B cell (primary cell): ENCODE data around the gene FAM168B. TPM values are rescaled to one million over a fixed set of nuclear protein-coding genes. Genes with fewer than 3 reads are reported as not detected.
"Not testable (repeated sequence)": the region's sequence is repeated elsewhere in the genome, so short reads cannot be mapped to it uniquely, and the experiment has no call there.

ENCODE experiments used
- ATAC-seq: fragments of 200-7000 bp; cut with Tn5 transposase; one replicate; pipeline ENCODE4 v1.10.0; 2021; ENCODE audit warnings: low read depth, mild to moderate bottlenecking, moderate number of reproducible peaks, moderate library complexity
- CTCF ChIA-PET: fragments of 350-600 bp; sonication (Branson Sonifier 250); formaldehyde crosslinking; loops from one replicate; lab custom pipeline; 2021; ENCODE audit warnings: antibody characterized with exemption, inconsistent platforms; lab: Charles Lee
- POLR2A ChIA-PET: fragments of 350-600 bp; sonication (Branson Sonifier 250); formaldehyde crosslinking; loops from one replicate; lab custom pipeline; 2021; ENCODE audit warnings: antibody characterized with exemption; lab: Charles Lee
- DNase-seq: peaks from one replicate; pipeline ENCODE4 v3.0.0; 2013
- H2AFZ ChIP-seq: 2 replicates; pipeline ENCODE4 v1.6.1; 2012; ENCODE audit warnings: mild to moderate bottlenecking, low read depth, low read length; ENCODE audit not compliant: insufficient read depth, poor library complexity, severe bottlenecking
- H3K27ac ChIP-seq, 2 donors: 1 replicate in 1 of 2; 2 replicates in 1 of 2; pipeline ENCODE4 v1.5.1; 2012 to 2013; ENCODE audit warnings: low read length in 2 of 2, mild to moderate bottlenecking in 2 of 2, moderate library complexity in 1 of 2
- H3K27me3 ChIP-seq, 4 experiments: fragments of 200-600 bp in 1 of 4; sonication (generic) in 1 of 4; replicated peaks in 1 of 4; 1 replicate in 2 of 4; 2 replicates in 2 of 4; pipeline versions ENCODE4 v1.6.1 to v1.7.0; 2013 to 2016; ENCODE audit warnings: low read length in 3 of 4, mild to moderate bottlenecking in 2 of 4, mixed read lengths in 1 of 4, moderate library complexity in 1 of 4; ENCODE audit not compliant: insufficient read depth in 4 of 4, control insufficient read depth in 3 of 4; ENCODE audit errors: control extremely low read depth in 1 of 4
- H3K36me3 ChIP-seq, 2 experiments: replicated peaks in 1 of 2; 1 replicate in 1 of 2; 2 replicates in 1 of 2; pipeline versions ENCODE4 v1.6.1 to v1.7.1; 2013; ENCODE audit warnings: low read length in 1 of 2; ENCODE audit not compliant: insufficient read depth in 2 of 2, control insufficient read depth in 1 of 2; ENCODE audit errors: control extremely low read depth in 1 of 2, extremely low read depth in 1 of 2
- H3K4me1 ChIP-seq, 2 donors: fragments of 200-600 bp in 1 of 2; sonication (generic) in 1 of 2; 1 replicate in 1 of 2; 2 replicates in 1 of 2; pipeline versions ENCODE4 v1.5.1 to v1.6.1; 2013 to 2017; ENCODE audit warnings: low read length in 2 of 2; ENCODE audit not compliant: control insufficient read depth in 2 of 2, insufficient read depth in 2 of 2
- H3K4me2 ChIP-seq: replicated peaks from 2 replicates; pipeline ENCODE3; 2012; ENCODE audit warnings: mild to moderate bottlenecking, low read depth, low read length; ENCODE audit not compliant: poor library complexity, severe bottlenecking
- H3K4me3 ChIP-seq, 5 experiments: fragments of 200-600 bp in 1 of 5; sonication (generic) in 1 of 5; 1 replicate in 3 of 5; 2 replicates in 2 of 5; pipeline versions ENCODE4 v1.5.1 to v1.7.0; 2011 to 2016; ENCODE audit warnings: low read length in 4 of 5, mild to moderate bottlenecking in 4 of 5, low read depth in 2 of 5, control low read depth in 1 of 5, moderate library complexity in 1 of 5; ENCODE audit not compliant: insufficient read depth in 1 of 5; ENCODE audit errors: control extremely low read depth in 1 of 5, extremely low read depth in 1 of 5
- H3K79me2 ChIP-seq: fragments of 200-600 bp; sonication (generic); one replicate; pipeline ENCODE4 v1.6.0; 2016; ENCODE audit warnings: low read length; ENCODE audit not compliant: control insufficient read depth, insufficient read depth
- H3K9ac ChIP-seq: fragments of 200-600 bp; sonication (generic); 2 replicates; pipeline ENCODE4 v1.6.1; 2017; ENCODE audit warnings: mild to moderate bottlenecking, low read length, moderate library complexity
- H3K9me3 ChIP-seq, 3 donors: one replicate each; pipeline versions ENCODE4 v1.6.1 to v1.7.1; 2013; ENCODE audit warnings: low read length in 2 of 3; ENCODE audit not compliant: control insufficient read depth in 2 of 3, insufficient read depth in 1 of 3; ENCODE audit errors: control extremely low read depth in 1 of 3
- H4K20me1 ChIP-seq: 2 replicates; pipeline ENCODE4 v1.6.0; 2012; ENCODE audit warnings: mild to moderate bottlenecking, low read length; ENCODE audit not compliant: insufficient read depth, control insufficient read depth, poor library complexity, severe bottlenecking
- H3K27ac Mint-ChIP-seq: one replicate; pipeline ENCODE4 v1.8.0; 2021; ENCODE audit warnings: mixed read lengths
- H3K27me3 Mint-ChIP-seq: one replicate; pipeline ENCODE4 v1.8.0; 2021; ENCODE audit warnings: mixed read lengths
- H3K4me1 Mint-ChIP-seq: one replicate; pipeline ENCODE4 v1.8.0; 2021; ENCODE audit warnings: mixed read lengths
- H3K4me3 Mint-ChIP-seq: one replicate; pipeline ENCODE4 v1.8.0; 2021; ENCODE audit warnings: mixed read lengths
- H3K9me3 Mint-ChIP-seq: one replicate; pipeline ENCODE4 v1.8.0; 2022; ENCODE audit warnings: mixed read lengths; ENCODE audit not compliant: insufficient read depth
- CTCF ChIP-seq: fragments of 200-600 bp; IDR thresholded peaks from one replicate; pipeline ENCODE4 v1.8.0; 2022; ENCODE audit warnings: antibody characterized with exemption, mild to moderate bottlenecking
- EZH2 ChIP-seq: IDR thresholded peaks from 2 replicates; pipeline ENCODE4 v1.6.1; 2012; ENCODE audit warnings: borderline replicate concordance, low read depth, mild to moderate bottlenecking, moderate library complexity, low read length; ENCODE audit not compliant: insufficient read depth, poor library complexity, severe bottlenecking
- WGBS: methylation state at CpG from one replicate; pipeline ENCODE4 v1.1.5; 2013; ENCODE audit warnings: missing lambda C conversion rate; ENCODE audit not compliant: insufficient coverage; 5-methylcytosine and 5-hydroxymethylcytosine counted together
- intact Hi-C: fragments of 100-400 bp; cut with micrococcal nuclease; formaldehyde crosslinking; loops from one replicate; pipeline ENCODE4 v1.10.0; 2022
- polyA plus RNA-seq: library from polyadenylated mRNA; depleted of rRNA; stranded (reverse); fragments of >200 nt; gene quantifications from 2 replicates; pipeline ENCODE4 v1.2.3, GENCODE V29; 2012
- total RNA-seq, 2 donors: library from RNA; stranded (reverse); fragments of 120-200 nt in 1 of 2; gene quantifications; 1 replicate in 1 of 2; 2 replicates in 1 of 2; pipeline versions ENCODE4 v1.2.3 to v1.2.4, GENCODE V29; 2013 to 2022

Gene FAM168B
- total and polyA plus RNA-seq, 2 donors (not counting 1 experiment from before 2014, with no cell fraction given) = 38.6 to 70.5 TPM

- ATAC-seq = no peak
Measured at GRCh38 chr2:131120815-131121317, 27.6 kb upstream of the FAM168B start.

GRCh38 chr2:131115752-131116151, 22.5 kb upstream of the FAM168B start:
- Histone ChIP-seq H3K4me1 (no peaks in the 10 kb centered on the region), H3K27me3 (no peaks in the 10 kb centered on the region), H3K36me3 (peaks cover 4 to 17% of the 10 kb centered on the region in 2 experiments), H4K20me1 (peaks cover 59% of the 10 kb centered on the region), H3K27ac (no peak overlapping the region), H3K4me3 (no peak overlapping the region), H3K9me3 (peaks cover 1 to 5% (median 4%) of the 10 kb centered on the region in 3 donors), H3K79me2 (peaks cover 95% of the 10 kb centered on the region), H3K9ac (no peak overlapping the region), H2AFZ (no peak overlapping the region), H3K4me2 (no peak overlapping the region)
- Mint-ChIP-seq H3K9me3 (peaks cover 10% of the 10 kb centered on the region), H3K4me3 (no peak overlapping the region), H3K4me1 (peaks cover 34% of the 10 kb centered on the region), H3K27ac (no peak overlapping the region), H3K27me3 (no peaks in the 10 kb centered on the region)
- ChIA-PET CTCF (no interaction called here), POLR2A (no interaction called here)
- intact Hi-C loops = no loop called here
- DNase-seq (no peak), ATAC-seq (no peak)
- TF ChIP-seq CTCF (no peak), EZH2 (no peak)

More at GRCh38 chr2:131120815-131121317, 27.6 kb upstream of the FAM168B start:
- Histone ChIP-seq H3K79me2 (peaks cover 66% of the 10 kb centered on the region), H3K4me3 (no peak overlapping the region), H4K20me1 (peaks cover 52% of the 10 kb centered on the region), H3K9me3 (peaks cover 0 to 5% (median 0%) of the 10 kb centered on the region in 3 donors), H2AFZ (no peak overlapping the region), H3K27me3 (no peaks in the 10 kb centered on the region), H3K36me3 (peaks cover 5 to 41% of the 10 kb centered on the region in 2 experiments), H3K9ac (no peak overlapping the region), H3K4me2 (no peak overlapping the region), H3K4me1 (no peaks in the 10 kb centered on the region), H3K27ac (no peak overlapping the region)
- no peak for DNase-seq
- TF ChIP-seq EZH2 (no peak), CTCF (no peak)
- intact Hi-C loops = no loop called here
- Mint-ChIP-seq H3K27me3 (no peaks in the 10 kb centered on the region), H3K9me3 (no peaks in the 10 kb centered on the region), H3K4me3 (no peak overlapping the region), H3K27ac (no peak overlapping the region), H3K4me1 (peaks cover 7% of the 10 kb centered on the region)
- CTCF ChIA-PET = no interaction called here
- WGBS = 94% methylated on average over 9 of the region's 12 CpGs
- POLR2A ChIA-PET = no interaction called here

GRCh38 chr2:131114950-131115349, 21.7 kb upstream of the FAM168B start:
- ATAC-seq, H3K27me3 ChIP-seq, H2AFZ ChIP-seq, DNase-seq, H3K27me3 Mint-ChIP-seq, CTCF ChIA-PET, H3K27ac Mint-ChIP-seq, H3K4me3 Mint-ChIP-seq, H3K9ac ChIP-seq, intact Hi-C loops, H3K4me3 ChIP-seq, H3K9me3 ChIP-seq, POLR2A ChIA-PET, H3K4me2 ChIP-seq, H3K4me1 ChIP-seq: not testable (repeated sequence)
- H3K79me2 ChIP-seq = peaks cover 95% of the 10 kb centered on the region
- peaks cover 57% of the 10 kb centered on the region for H4K20me1 ChIP-seq
- H3K27ac ChIP-seq = peak overlapping the region in 1 of 2 donors; percentile 26
- Mint-ChIP-seq H3K4me1 (peaks cover 40% of the 10 kb centered on the region), H3K9me3 (peaks cover 10% of the 10 kb centered on the region)
- H3K36me3 ChIP-seq = peaks cover 4 to 18% of the 10 kb centered on the region in 2 experiments
- no CpG with 5 or more reads among the region's 3 CpGs for WGBS
